Stomach (tissue), 9 donors: ENCODE results near the gene ATXN7L1. TPM values are rescaled to one million over a fixed set of nuclear protein-coding genes. Genes with fewer than 3 reads are reported as not detected.

Source experiments
- DNase-seq, 2 donors: peaks; one replicate each; pipeline versions ENCODE4 v3.0.0 to v3.0.0-alpha.2; 2013 to 2019
- H3K27ac ChIP-seq, 5 donors: fragments of 200-600 bp in 4 of 5; sonication (generic) in 4 of 5; one replicate each; pipeline ENCODE4 v1.5.1; 2013 to 2019; ENCODE audit warnings: mild to moderate bottlenecking in 1 of 5, moderate library complexity in 1 of 5
- H3K27me3 ChIP-seq, 3 donors: fragments of 200-600 bp; sonication (generic); one replicate each; pipeline ENCODE4 v1.5.1; 2017 to 2019; ENCODE audit warnings: mixed run types in 1 of 3
- H3K36me3 ChIP-seq, 4 donors: fragments of 200-600 bp; sonication (generic); 1 replicate in 3 of 4; 2 replicates in 1 of 4; pipeline ENCODE4 v1.5.1; 2016 to 2019
- H3K4me1 ChIP-seq, 4 donors: fragments of 200-600 bp; sonication (generic); one replicate each; pipeline ENCODE4 v1.5.1; 2016 to 2019
- H3K4me3 ChIP-seq, 4 donors: fragments of 200-600 bp; sonication (generic) in 3 of 4; one replicate each; pipeline ENCODE4 v1.5.1; 2016 to 2019; ENCODE audit warnings: mild to moderate bottlenecking in 1 of 4
- H3K9me3 ChIP-seq, 4 donors: fragments of 200-600 bp; sonication (generic); one replicate each; pipeline ENCODE4 v1.5.1; 2016 to 2019
- CTCF ChIP-seq, 7 experiments: fragments of 450-650 bp in 4 of 7; fragments of 200-600 bp in 3 of 7; sonication (generic) in 3 of 7; IDR thresholded peaks; one replicate each; pipeline ENCODE4 v1.5.1; 2016 to 2019; ENCODE audit warnings: antibody characterized with exemption in 7 of 7, control low read depth in 2 of 7, mild to moderate bottlenecking in 1 of 7
- EP300 ChIP-seq: sonication (generic); formaldehyde crosslinking; IDR thresholded peaks from one replicate; pipeline ENCODE4 v1.6.1; 2017; ENCODE audit warnings: antibody characterized with exemption
- POLR2A ChIP-seq, 4 donors: fragments of 450-650 bp; IDR thresholded peaks; one replicate each; pipeline ENCODE4 v1.6.1; 2016; ENCODE audit warnings: antibody characterized with exemption in 4 of 4, control low read depth in 2 of 4, mild to moderate bottlenecking in 1 of 4, moderate library complexity in 1 of 4
- POLR2AphosphoS5 ChIP-seq, 3 donors: sonication (generic); formaldehyde crosslinking; IDR thresholded peaks; one replicate each; pipeline ENCODE4 v1.6.1; 2016; ENCODE audit warnings: antibody characterized with exemption in 3 of 3
- WGBS, 5 donors: extraction: QIAGEN DNeasy Blood & Tissue Kit in 3 of 5; methylation state at CpG; one replicate each; pipeline versions ENCODE4 v1.1.5 to v1.1.7; 2013 to 2018; 5-methylcytosine and 5-hydroxymethylcytosine counted together
- intact Hi-C: fragments of 100-400 bp; cut with DNase I; formaldehyde crosslinking; loops from one replicate; pipeline ENCODE4 v1.15.1; 2023; ENCODE audit warnings: low total_unique reads
- polyA plus RNA-seq, 3 donors: library from polyadenylated mRNA; stranded (reverse); fragments of 200-250 nt; gene quantifications; one replicate each; pipeline ENCODE4 v1.2.3, GENCODE V29; 2013
- total RNA-seq, 5 donors: library from RNA; depleted of rRNA; stranded (reverse); fragments of >200 nt; gene quantifications; one replicate each; pipeline versions ENCODE4 v1.1.0 to v1.2.3, GENCODE V29; 2014 to 2016
- donor health status: healthy with polysubstance abuse.
- donor health status: Bipolar disorder and iron deficiency.
- donor health status: healthy.

The ATXN7L1 gene
- total and polyA plus RNA-seq, 8 donors = 3.8 to 92.2 (median 8.8) TPM

DNA sequence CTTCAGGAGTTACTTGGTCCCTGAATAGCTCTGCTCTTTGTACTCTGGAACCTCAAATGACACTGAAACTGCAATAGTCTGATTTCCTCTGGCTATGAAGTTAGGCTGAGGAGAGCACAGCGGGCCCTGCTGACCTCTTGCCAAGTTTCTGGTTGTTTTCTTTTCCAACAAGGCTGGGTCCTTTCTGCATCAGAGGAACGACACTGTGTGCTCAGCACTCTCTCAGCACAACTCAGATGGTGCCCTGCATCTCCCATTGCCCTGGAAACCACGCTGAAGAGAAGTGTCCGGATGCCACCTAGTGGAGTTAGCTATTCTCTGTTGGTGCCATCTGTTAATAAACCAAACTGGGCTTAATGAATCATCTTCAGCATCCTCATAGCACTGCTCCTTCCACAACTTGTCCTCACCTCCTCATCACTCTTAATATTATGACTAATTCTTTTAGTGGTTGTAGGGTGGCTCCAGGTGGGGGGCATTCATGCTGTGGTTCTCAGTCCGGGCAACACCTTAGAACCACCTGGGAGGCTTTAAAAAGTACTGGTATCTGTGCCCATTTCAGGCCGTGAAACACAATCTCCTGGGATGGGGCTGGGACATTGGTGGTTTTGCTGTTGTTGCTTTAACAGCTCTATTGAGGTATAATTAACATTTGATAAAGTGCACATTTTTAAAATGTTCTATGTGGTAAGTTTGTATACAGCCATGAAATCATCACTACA is 286.9 kb downstream of the ATXN7L1 start:
- H3K4me1 ChIP-seq = peaks cover 0 to 10% (median 0%) of the 10 kb centered on the region in 4 donors
- peak overlapping the region in 1 of 5 donors; percentile 13 for H3K27ac ChIP-seq
- TF ChIP-seq POLR2A (IDR thresholded peaks at IDR 0.05) (no peak), POLR2AphosphoS5 (IDR thresholded peaks at IDR 0.05) (peak in 1 of 3 donors; percentile 37), EP300 (no peak), CTCF (IDR thresholded peaks at IDR 0.05) (peak in 5 of 7 experiments; percentile 9 to 40 (median 24))
- H3K27me3 ChIP-seq = no peaks in the 10 kb centered on the region
- DNase-seq = peak; percentile 40 to 87
- H3K9me3 ChIP-seq = peaks cover 0 to 4% (median 0%) of the 10 kb centered on the region in 4 donors
- WGBS, 5 donors = 27 to 31% (median 28%) methylated on average over 6 of the region's 6 CpGs
- H3K36me3 ChIP-seq = no peaks in the 10 kb centered on the region
- intact Hi-C loops = no loop called here
- no peak overlapping the region for H3K4me3 ChIP-seq

DNA sequence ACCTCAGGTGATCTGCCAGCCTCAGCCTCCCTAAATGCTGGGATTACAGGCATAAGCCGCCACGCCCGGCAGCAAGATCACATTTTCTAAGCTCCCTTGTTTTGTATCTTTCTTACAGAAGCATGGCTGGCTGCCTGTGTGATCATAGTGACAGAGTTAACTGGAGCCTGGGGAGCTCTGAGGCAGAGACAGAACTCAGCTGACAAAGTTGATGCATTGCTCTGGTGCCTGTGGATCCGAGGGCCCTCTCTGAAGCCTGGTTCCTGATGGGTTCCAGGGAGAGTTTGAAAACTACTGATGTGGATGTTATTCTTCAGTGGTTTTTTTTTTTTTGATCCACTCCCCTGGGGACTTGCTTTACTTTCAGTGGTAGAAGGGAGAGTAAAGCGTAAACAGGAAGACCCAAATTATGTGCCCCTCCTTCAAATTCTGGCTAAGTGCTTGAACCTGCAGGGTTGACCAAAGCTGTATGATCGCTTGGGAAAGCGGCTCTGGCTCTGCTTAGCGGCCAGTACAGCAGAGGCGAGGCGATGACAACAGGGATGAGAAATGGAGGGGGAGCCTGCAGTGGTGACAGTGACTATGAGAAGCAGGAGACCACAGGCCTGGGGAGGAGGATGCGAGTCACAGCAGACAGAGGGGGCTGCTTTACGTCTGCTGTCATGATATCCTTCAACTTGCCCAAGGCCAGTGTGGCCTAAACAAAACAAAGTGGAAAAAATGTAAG is 288.3 kb downstream of the ATXN7L1 start:
- H3K9me3 ChIP-seq = peaks cover 0 to 18% (median 0%) of the 10 kb centered on the region in 4 donors
- H3K27me3 ChIP-seq = no peaks in the 10 kb centered on the region
- WGBS, 5 donors = 75 to 84% (median 83%) methylated on average over 12 of the region's 12 CpGs
- H3K36me3 ChIP-seq = no peaks in the 10 kb centered on the region
- peaks cover 0 to 10% (median 0%) of the 10 kb centered on the region in 4 donors for H3K4me1 ChIP-seq
- peak in 1 of 2 donors; percentile 30 for DNase-seq
- no peak for TF ChIP-seq POLR2A (IDR thresholded peaks at IDR 0.05)
- TF ChIP-seq EP300 = no peak
- TF ChIP-seq POLR2AphosphoS5 (IDR thresholded peaks at IDR 0.05) = no peak
- TF ChIP-seq CTCF (IDR thresholded peaks at IDR 0.05) = no peak
- no peak overlapping the region for H3K4me3 ChIP-seq
- intact Hi-C loops = no loop called here
- no peak overlapping the region for H3K27ac ChIP-seq

DNA sequence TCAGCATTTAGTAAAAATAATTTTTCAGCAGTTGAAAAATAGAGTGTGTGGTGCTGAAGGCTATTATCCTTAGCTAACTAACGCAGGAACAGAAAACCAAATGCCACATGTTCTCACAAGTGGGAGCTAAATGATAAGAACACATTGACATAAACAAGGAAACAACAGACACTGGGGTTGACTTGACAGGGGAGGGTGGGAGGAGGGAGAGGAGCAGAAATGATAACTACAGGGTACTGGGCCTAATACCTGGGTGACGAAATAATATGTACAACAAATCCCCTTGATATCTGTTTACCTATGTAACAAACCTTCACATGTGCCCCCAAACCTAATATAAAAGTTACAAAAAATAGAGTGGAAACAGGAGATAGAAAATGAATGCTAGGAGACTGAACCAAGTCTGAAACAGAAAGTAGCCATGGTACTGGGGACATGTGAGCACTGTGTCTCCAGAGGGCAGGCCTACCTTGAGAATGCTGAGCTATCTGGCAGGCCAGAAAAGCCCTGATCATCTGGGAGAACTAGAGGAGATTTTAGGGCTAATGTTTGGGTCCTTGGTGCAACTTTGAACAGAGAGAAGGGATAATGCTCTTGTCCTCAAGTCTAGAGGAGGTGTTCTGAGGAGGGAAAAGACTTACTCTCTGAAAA is 290.4 kb downstream of the ATXN7L1 start:
- intact Hi-C loops = no loop called here
- Histone ChIP-seq H3K4me1 (peaks cover 5 to 18% (median 9%) of the 10 kb centered on the region in 4 donors), H3K27me3 (peaks cover 0 to 5% (median 0%) of the 10 kb centered on the region in 3 donors), H3K4me3 (no peak overlapping the region), H3K36me3 (no peaks in the 10 kb centered on the region), H3K27ac (no peak overlapping the region), H3K9me3 (peaks cover 0 to 20% (median 0%) of the 10 kb centered on the region in 4 donors)
- 88 to 94% (median 90%) methylated on average over 2 of the region's 2 CpGs for WGBS, 5 donors
- no peak for TF ChIP-seq CTCF (IDR thresholded peaks at IDR 0.05)
- no peak for TF ChIP-seq EP300
- no peak for TF ChIP-seq POLR2A (IDR thresholded peaks at IDR 0.05)
- TF ChIP-seq POLR2AphosphoS5 (IDR thresholded peaks at IDR 0.05) = no peak
- no peak for DNase-seq

DNA sequence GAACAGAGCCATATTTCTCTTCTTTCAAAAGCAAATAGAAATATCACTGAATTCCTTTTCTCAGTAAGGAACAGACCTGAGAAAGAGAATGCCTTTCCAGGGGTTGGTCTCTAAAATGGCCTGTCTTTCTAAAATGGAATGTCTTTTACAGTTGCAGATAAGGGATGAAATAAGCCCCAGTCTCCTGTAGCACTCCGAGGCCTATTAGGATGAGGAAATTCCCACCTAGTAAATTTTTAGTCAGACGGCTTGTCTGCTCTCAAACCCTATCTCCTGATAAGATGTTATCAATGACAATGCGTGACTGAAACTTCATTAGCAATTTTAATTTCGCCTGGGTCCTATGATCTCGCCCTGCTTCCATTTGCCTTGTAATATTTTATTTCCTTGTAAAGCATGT is 292.2 kb downstream of the ATXN7L1 start:
- Histone ChIP-seq H3K27ac (no peak overlapping the region), H3K27me3 (peaks cover 0 to 6% (median 0%) of the 10 kb centered on the region in 3 donors), H3K9me3 (peaks cover 0 to 20% (median 0%) of the 10 kb centered on the region in 4 donors), H3K4me3 (no peak overlapping the region), H3K4me1 (peaks cover 6 to 16% (median 10%) of the 10 kb centered on the region in 4 donors), H3K36me3 (no peaks in the 10 kb centered on the region)
- WGBS, 5 donors = 79 to 94% (median 89%) methylated on average over 5 of the region's 5 CpGs
- no peak for DNase-seq
- TF ChIP-seq POLR2AphosphoS5 (IDR thresholded peaks at IDR 0.05) = no peak
- no peak for TF ChIP-seq EP300
- no peak for TF ChIP-seq CTCF (IDR thresholded peaks at IDR 0.05)
- TF ChIP-seq POLR2A (IDR thresholded peaks at IDR 0.05) = no peak
- intact Hi-C loops = no loop called here
